ENCODE results near the gene KRT3.

KRT3 gene

DNA sequence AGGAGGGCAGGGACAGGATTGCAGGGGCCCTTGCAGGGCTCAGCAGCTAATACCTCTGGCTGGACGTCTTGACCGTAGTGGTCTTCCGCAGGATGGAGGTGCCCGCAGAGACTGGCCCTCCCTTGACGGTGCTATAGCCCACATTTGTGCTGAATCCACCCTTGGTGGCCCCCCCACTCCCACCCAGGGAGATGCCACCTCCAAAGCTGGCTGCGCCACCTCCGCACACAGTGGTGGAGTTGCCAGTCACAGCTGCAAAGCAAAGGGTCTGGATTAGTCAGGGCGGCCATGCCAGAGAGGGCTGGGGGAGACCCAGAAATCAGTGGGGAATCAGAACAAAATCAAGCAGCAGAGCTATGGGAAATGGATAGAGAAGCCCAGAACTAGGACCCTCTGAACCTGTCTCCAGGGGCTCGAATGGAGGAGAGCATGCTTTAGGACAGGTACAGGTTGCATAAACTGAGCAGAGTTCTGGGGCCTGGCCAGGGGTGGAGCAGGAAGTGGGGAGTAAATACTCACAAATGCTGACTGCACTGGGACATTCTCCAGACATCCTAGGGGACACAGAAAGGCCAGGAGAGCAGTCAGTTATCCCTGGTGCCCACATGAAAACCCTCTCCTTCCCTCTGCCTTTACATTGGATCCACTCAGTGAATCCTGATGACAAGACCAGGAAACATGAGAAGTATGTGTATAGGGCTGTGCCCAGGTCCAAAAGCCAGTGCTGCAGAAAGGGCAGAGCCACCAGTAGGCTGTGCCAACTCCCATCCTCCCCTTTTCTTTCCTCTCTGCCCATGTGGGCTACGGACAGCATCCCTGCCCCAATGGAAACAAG, 26.1 kb upstream of the KRT3 start:
- no peaks in the 10 kb centered on the region for H3K9me2 ChIP-seq (replicated peaks; ENCODE audit: insufficient read depth, low read length)
- H3K36me3 ChIP-seq (ENCODE audit: low read length) = no peaks in the 10 kb centered on the region
- TF ChIP-seq, protein P1, sequence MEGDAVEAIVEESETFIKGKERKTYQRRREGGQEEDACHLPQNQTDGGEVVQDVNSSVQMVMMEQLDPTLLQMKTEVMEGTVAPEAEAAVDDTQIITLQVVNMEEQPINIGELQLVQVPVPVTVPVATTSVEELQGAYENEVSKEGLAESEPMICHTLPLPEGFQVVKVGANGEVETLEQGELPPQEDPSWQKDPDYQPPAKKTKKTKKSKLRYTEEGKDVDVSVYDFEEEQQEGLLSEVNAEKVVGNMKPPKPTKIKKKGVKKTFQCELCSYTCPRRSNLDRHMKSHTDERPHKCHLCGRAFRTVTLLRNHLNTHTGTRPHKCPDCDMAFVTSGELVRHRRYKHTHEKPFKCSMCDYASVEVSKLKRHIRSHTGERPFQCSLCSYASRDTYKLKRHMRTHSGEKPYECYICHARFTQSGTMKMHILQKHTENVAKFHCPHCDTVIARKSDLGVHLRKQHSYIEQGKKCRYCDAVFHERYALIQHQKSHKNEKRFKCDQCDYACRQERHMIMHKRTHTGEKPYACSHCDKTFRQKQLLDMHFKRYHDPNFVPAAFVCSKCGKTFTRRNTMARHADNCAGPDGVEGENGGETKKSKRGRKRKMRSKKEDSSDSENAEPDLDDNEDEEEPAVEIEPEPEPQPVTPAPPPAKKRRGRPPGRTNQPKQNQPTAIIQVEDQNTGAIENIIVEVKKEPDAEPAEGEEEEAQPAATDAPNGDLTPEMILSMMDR (IDR thresholded peaks at IDR 0.05; ENCODE audit: insufficient read depth, low read length, poor library complexity, severe bottlenecking) = no peak
- TF ChIP-seq EZH2phosphoT487 (conservative IDR thresholded peaks at IDR 0.05; ENCODE audit: low read length) = no peak
- no peak overlapping the region for H2AFZ ChIP-seq (ENCODE audit: low read depth, low read length, severe bottlenecking)
- no peak overlapping the region for H3K4me2 ChIP-seq (ENCODE audit: low read depth, low read length, poor library complexity, severe bottlenecking)
- H3K27me3 ChIP-seq (ENCODE audit: low read length) = no peaks in the 10 kb centered on the region
- no peak overlapping the region for H3K9ac ChIP-seq (ENCODE audit: low read length)
- H3F3A ChIP-seq (ENCODE audit: insufficient read depth) = no peaks in the 10 kb centered on the region
- H3K4me3 ChIP-seq (ENCODE audit: insufficient read depth, low read length, poor library complexity, severe bottlenecking) = no peak overlapping the region
- no peaks in the 10 kb centered on the region for H3K79me2 ChIP-seq (ENCODE audit: insufficient read depth, low read length)
- H3K9me3 ChIP-seq (ENCODE audit: insufficient read depth, low read length) = no peaks in the 10 kb centered on the region
- no peaks in the 10 kb centered on the region for H4K20me1 ChIP-seq (ENCODE audit: low read depth, low read length)
- no peak overlapping the region for H3K27ac ChIP-seq (ENCODE audit: low read depth, low read length)

DNA sequence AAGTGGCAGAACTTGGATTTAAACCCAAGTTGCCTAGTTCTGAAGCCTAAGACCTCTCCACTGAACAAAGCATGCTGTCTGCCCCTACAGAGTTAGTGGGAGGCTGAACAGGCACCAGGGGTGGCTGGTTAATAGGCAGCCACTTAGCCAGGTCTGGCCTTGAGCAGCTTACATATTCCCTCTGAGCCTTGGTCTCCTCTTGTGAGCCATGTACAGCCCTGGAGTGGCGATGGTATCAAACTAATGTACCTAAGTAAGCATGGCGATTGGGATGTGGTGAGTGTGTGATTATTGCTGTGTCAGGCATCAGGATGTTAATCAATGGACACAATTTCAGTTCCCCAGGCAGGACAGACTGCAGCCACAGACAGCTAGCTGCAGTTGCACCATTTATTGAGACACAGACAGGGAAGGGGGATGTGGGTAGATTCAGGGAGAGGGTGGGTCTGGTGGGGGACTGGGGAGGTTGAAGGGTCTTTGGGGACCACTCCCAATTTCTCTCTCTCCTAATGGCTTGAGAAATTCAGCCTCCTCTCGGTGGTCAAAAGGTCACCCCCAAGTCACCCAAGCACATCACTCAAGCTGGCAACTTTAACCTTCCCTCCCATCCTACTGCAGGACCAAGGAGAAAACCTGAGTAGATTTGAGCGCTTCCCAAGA, 25.3 kb upstream of the KRT3 start:
- TF ChIP-seq, protein P1 (IDR thresholded peaks at IDR 0.05; ENCODE audit: insufficient read depth, low read length, poor library complexity, severe bottlenecking) = no peak
- no peak for TF ChIP-seq EZH2phosphoT487 (conservative IDR thresholded peaks at IDR 0.05; ENCODE audit: low read length)
- no peak overlapping the region for H3K4me2 ChIP-seq (ENCODE audit: low read depth, low read length, poor library complexity, severe bottlenecking)
- H2AFZ ChIP-seq (ENCODE audit: low read depth, low read length, severe bottlenecking) = no peak overlapping the region
- no peaks in the 10 kb centered on the region for H3K79me2 ChIP-seq (ENCODE audit: insufficient read depth, low read length)
- no peak overlapping the region for H3K4me3 ChIP-seq (ENCODE audit: insufficient read depth, low read length, poor library complexity, severe bottlenecking)
- no peaks in the 10 kb centered on the region for H3K9me3 ChIP-seq (ENCODE audit: insufficient read depth, low read length)
- H3K9ac ChIP-seq (ENCODE audit: low read length) = no peak overlapping the region
- no peaks in the 10 kb centered on the region for H3K36me3 ChIP-seq (ENCODE audit: low read length)
- no peaks in the 10 kb centered on the region for H3F3A ChIP-seq (ENCODE audit: insufficient read depth)
- no peaks in the 10 kb centered on the region for H3K9me2 ChIP-seq (replicated peaks; ENCODE audit: insufficient read depth, low read length)
- no peaks in the 10 kb centered on the region for H3K27me3 ChIP-seq (ENCODE audit: low read length)
- H4K20me1 ChIP-seq (ENCODE audit: low read depth, low read length) = no peaks in the 10 kb centered on the region
- H3K27ac ChIP-seq (ENCODE audit: low read depth, low read length) = no peak overlapping the region

DNA sequence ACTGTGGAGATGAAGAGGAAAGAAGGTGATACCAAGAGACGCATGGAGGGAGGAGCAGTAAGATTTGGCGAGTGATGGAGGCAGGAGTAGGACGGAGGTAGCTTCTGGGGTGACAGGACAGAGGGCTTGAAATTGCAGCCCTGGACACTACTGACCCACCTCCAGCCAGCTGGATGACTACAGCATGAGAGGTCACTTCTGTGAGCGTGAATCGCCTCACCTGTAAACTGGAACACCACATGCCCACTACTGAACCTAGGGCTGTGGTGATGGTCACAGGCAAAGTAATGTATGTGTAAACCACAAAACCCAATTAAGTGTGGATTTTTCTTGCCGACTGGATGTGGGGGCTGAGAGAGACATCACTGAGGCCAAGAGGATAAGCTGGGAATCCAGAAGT, 24.6 kb upstream of the KRT3 start:
- no peaks in the 10 kb centered on the region for H3K9me3 ChIP-seq (ENCODE audit: insufficient read depth, low read length)
- H3K36me3 ChIP-seq (ENCODE audit: low read length) = no peaks in the 10 kb centered on the region
- no peaks in the 10 kb centered on the region for H3K79me2 ChIP-seq (ENCODE audit: insufficient read depth, low read length)
- TF ChIP-seq, protein P1 (IDR thresholded peaks at IDR 0.05; ENCODE audit: insufficient read depth, low read length, poor library complexity, severe bottlenecking) = no peak
- no peak for TF ChIP-seq EZH2phosphoT487 (conservative IDR thresholded peaks at IDR 0.05; ENCODE audit: low read length)
- H2AFZ ChIP-seq (ENCODE audit: low read depth, low read length, severe bottlenecking) = no peak overlapping the region
- no peak overlapping the region for H3K9ac ChIP-seq (ENCODE audit: low read length)
- H3K27ac ChIP-seq (ENCODE audit: low read depth, low read length) = no peak overlapping the region
- H3K4me3 ChIP-seq (ENCODE audit: insufficient read depth, low read length, poor library complexity, severe bottlenecking) = no peak overlapping the region
- H3K4me2 ChIP-seq (ENCODE audit: low read depth, low read length, poor library complexity, severe bottlenecking) = no peak overlapping the region
- H4K20me1 ChIP-seq (ENCODE audit: low read depth, low read length) = no peaks in the 10 kb centered on the region
- no peaks in the 10 kb centered on the region for H3F3A ChIP-seq (ENCODE audit: insufficient read depth)
- no peaks in the 10 kb centered on the region for H3K27me3 ChIP-seq (ENCODE audit: low read length)
- H3K9me2 ChIP-seq (replicated peaks; ENCODE audit: insufficient read depth, low read length) = no peaks in the 10 kb centered on the region

Measured in SU-DHL-6 (cell line).